ENCODE results near the gene RNF207. TPM values are rescaled to one million over a fixed set of nuclear protein-coding genes. Genes with fewer than 3 reads are reported as not detected.

Gene RNF207
- total RNA-seq, 8 experiments from 2014 or later, result 1.8 to 149 (median 7.3) TPM

DNA sequence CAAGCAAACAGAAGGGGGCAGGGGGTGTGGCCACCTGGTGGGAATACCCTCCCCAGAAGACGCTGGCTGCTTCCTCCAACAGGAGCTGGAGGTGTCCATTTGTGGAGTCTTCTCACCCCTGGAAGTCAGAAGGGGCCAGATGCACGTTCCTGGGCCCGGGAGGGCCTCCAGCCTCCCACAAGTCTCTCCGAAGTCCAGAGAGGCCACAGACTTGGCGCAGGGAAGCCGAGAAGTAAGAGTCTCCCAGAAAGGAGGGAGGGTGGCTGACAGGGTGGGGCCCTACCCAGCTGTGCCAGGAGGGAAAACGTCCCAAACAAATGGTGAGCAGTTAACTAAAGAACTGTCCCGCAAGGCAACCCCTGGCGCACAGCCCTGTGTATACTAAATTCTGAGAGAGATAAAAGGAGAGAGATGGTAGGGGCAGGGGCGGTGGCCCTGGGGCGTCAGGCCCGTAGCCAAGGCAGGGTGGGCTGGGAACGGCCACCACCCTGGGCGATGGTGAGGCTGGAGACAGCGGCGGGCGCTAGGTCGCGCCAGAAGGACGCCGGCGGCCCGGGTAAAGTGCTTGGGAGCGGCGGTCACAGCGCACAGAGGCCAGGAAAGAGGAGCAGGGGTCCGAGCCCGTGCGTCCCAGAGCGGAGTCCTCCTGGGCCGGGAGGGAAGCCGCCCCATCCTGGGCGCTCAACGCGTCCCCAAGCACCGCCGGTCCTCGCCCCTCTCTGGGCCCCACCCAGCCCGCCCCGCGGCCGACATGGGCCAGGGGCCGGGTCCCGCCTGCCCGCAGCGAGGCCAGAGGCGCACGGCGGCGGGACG is 27.0 kb upstream of the RNF207 start:
- in situ Hi-C loops (cut with MboI; ENCODE audit: low pct_unique_long_range_greater_than_20kb in 2 of 9, low sequenced_read_pairs in 9 of 9, unreplicated experiment in 9 of 9), result loop anchor here in 3 of 9 experiments (25.0 kb wide), 1 partner anchor 117 kb away; no protein-coding TSS in a partner anchor
- H3K27ac ChIP-seq, result no peak overlapping the region
- H3K4me3 ChIP-seq, result peak overlapping the region; percentile 20 to 44 (median 32)
- peak in 7 of 8 experiments; percentile 18 to 46 (median 33) for ATAC-seq (replicated peaks in 6 of 8)
- 5 to 18% (median 14%) methylated on average over 5 to 21 of the region's 51 CpGs; no CpG with 5 or more reads in 6 of the 10 experiments for WGBS, 10 experiments
- H3K4me1 ChIP-seq (replicated peaks in 1 of 2), result peaks cover 27 to 28% of the 10 kb centered on the region in 2 donors

DNA sequence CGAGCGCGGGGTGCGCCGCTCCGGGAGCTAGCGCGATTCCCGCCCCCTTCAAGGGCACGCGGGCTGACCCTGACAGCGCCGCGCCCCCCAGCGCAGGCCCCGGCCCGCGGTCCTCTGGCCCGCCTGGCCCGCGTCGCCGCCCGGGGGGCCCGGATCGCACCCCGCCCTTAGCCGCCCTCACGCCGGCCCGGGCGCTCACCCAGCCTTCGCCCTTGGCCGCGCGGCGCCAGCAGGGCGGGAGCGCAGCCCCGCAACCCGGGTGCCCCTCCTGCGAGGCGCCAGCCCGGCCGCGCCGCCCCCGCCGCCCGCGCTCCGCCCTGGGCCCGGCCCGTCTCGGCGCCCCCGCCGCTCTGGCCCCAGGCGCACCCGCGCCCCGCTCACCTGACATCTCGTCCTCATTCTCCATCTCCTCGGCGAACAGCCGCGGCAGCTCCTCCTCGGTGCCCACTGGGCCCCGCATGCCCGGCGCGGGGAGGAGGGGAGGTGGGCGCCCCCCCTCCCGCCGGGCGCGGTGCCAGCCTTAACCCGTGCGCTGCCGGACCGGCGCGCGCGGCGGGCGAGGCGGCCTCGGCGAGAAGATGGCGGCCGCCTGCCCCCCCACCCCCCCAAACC is 26.2 kb upstream of the RNF207 start:
- in situ Hi-C loops (cut with MboI; ENCODE audit: low pct_unique_long_range_greater_than_20kb in 2 of 9, low sequenced_read_pairs in 9 of 9, unreplicated experiment in 9 of 9), result loop anchor here in 3 of 9 experiments (25.0 kb wide), 1 partner anchor 117 kb away; no protein-coding TSS in a partner anchor
- H3K27ac ChIP-seq, result no peak overlapping the region
- ATAC-seq (replicated peaks in 6 of 8), result peak; percentile 8 to 44 (median 34)
- H3K4me3 ChIP-seq, result peak overlapping the region; percentile 20 to 44 (median 32)
- H3K4me1 ChIP-seq (replicated peaks in 1 of 2), result peaks cover 27 to 28% of the 10 kb centered on the region in 2 donors
- no CpG with 5 or more reads among the region's 92 CpGs for WGBS, 10 experiments

DNA sequence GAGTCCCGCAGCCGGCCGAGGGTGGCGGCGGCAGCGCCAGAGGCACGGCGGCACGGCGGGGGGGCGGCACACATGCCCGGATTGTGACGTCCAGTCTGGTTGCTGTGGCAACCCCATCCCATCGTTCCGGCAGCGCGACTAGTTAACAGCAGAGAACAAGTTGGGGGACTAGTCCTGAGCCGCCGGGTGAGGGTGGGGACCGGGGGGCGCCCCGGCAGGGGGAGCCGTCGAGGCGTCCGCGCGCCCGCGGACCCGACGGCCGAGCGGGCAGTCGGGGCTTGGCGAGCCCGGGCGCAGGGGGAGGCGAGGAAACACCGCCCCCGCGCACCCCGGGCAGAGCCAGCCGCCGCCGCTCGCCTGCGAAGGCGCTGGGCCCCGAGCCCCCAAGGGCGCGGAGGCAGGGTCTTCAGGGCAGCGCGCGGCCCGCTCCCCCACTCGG is 25.6 kb upstream of the RNF207 start, which contains the start of gene CHD5:
CHD5 (minus strand) TSS at position 54 of the 439 bp plus-strand sequence. CDS start 298 bp downstream, outside the sequence.
- no peak within 1 kb of the TSS for H3K27ac ChIP-seq
- H3K4me1 ChIP-seq (replicated peaks in 1 of 2), result peaks cover 27 to 28% of the 10 kb centered on the region in 2 donors
- in situ Hi-C loops (cut with MboI; ENCODE audit: low pct_unique_long_range_greater_than_20kb in 2 of 9, low sequenced_read_pairs in 9 of 9, unreplicated experiment in 9 of 9), result loop anchor here in 3 of 9 experiments (25.0 kb wide), 1 partner anchor 118 kb away; no protein-coding TSS in a partner anchor
- WGBS, 10 experiments, result no CpG with 5 or more reads among the region's 57 CpGs
- peak within 1 kb of the TSS; percentile 20 to 44 (median 32) for H3K4me3 ChIP-seq
- ATAC-seq (replicated peaks in 6 of 8), result peak in 6 of 8 experiments; percentile 19 to 62 (median 34)

DNA sequence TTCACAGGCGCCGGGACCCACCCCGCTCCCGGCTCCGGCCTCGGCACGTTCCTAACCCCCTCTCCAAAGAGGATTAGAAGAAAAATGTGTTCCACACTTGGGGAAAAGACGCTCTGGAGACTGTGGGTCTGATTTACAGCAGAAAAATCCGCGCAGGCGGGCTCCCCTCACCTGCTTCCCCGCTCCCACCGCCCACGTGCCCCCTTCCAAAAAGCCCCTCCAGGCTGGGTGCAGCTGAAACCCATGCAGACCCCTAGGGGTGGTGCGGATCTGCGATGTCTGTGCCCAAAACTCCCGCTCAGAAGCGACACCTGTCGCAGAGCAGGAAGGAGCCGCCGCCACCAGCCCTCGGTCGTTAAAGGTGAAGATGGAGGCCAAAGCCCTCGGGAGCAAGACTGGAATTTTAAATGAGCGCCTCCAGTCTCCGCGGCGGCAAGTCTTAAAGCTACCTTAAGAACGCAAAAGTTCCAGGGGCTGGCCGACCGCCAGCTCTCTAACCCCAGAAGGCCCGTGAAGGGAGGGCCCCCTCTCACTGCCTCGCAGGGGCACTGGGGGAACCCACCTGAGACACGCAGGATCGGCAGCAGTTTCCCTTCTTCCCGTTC is 25.1 kb upstream of the RNF207 start:
- Histone ChIP-seq H3K27ac (no peak overlapping the region), H3K4me3 (peak overlapping the region in 3 of 5 donors; percentile 32 to 44 (median 41)), H3K4me1 (replicated peaks in 1 of 2) (peaks cover 27 to 28% of the 10 kb centered on the region in 2 donors)
- 0 to 20% (median 6%) methylated on average over 1 to 9 of the region's 36 CpGs; no CpG with 5 or more reads in 3 of the 10 experiments for WGBS, 10 experiments
- ATAC-seq (replicated peaks in 6 of 8), result peak in 4 of 8 experiments; percentile 2 to 25 (median 12)
- in situ Hi-C loops (cut with MboI; ENCODE audit: low pct_unique_long_range_greater_than_20kb in 2 of 9, low sequenced_read_pairs in 9 of 9, unreplicated experiment in 9 of 9), result loop anchor here in 3 of 9 experiments (25.0 kb wide), 1 partner anchor 119 kb away; no protein-coding TSS in a partner anchor

DNA sequence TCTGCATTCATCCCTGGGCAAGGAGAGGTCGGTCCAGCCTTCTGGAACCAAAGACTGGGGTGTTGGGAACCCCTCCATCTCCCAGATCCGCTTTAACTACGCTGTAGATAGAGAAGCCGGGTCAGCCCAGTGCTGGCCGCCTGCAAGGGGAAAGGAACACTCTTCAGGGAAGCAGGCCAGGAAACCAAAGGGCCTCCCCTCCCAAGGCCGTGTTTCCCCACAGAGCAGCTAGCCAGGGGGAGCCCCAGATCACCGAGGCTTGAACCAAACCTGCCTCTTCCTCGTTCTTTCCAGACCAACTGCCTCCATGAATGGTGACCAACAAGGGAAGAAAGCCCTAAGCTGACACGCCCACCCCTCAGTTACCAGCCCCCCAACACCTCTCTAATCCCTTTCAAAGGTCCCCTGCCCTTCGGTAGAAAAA is 24.6 kb upstream of the RNF207 start:
- in situ Hi-C loops (cut with MboI; ENCODE audit: low pct_unique_long_range_greater_than_20kb in 2 of 9, low sequenced_read_pairs in 9 of 9, unreplicated experiment in 9 of 9), result loop anchor here in 3 of 9 experiments (25.0 kb wide), 1 partner anchor 119 kb away; no protein-coding TSS in a partner anchor
- Histone ChIP-seq H3K4me1 (replicated peaks in 1 of 2) (peaks cover 27 to 28% of the 10 kb centered on the region in 2 donors), H3K4me3 (no peak overlapping the region), H3K27ac (no peak overlapping the region)
- ATAC-seq (replicated peaks in 6 of 8), result peak in 3 of 8 experiments; percentile 5 to 17 (median 9)
- 0 to 20% (median 7%) methylated on average over 1 to 6 of the region's 10 CpGs; no CpG with 5 or more reads in 3 of the 10 experiments for WGBS, 10 experiments

DNA sequence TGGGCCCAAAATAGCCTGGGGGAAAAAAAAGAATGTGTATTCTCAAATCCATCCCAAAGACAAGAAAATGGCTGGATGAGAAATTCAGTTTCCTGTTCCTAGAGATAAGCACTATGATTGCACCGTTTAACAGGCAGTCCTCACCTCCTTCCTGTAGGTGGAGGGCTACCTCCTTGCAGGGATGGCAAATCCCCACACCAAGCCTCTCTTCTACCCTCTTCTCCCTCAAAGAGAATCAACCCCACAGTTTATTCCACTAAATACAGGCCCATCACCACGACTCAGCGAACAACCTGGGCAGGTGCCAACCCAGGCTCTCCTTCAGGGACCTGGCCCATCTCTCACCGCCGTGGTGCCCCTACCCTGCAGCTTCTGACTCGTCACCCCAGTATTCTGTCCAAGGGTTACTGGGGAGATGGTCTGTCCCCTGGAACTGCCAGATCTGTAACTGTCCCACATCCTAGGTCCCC is 22.4 kb upstream of the RNF207 start:
- WGBS, 10 experiments, result 61 to 100% (median 65%) methylated on average over 1 to 6 of the region's 6 CpGs; no CpG with 5 or more reads in 5 of the 10 experiments

DNA sequence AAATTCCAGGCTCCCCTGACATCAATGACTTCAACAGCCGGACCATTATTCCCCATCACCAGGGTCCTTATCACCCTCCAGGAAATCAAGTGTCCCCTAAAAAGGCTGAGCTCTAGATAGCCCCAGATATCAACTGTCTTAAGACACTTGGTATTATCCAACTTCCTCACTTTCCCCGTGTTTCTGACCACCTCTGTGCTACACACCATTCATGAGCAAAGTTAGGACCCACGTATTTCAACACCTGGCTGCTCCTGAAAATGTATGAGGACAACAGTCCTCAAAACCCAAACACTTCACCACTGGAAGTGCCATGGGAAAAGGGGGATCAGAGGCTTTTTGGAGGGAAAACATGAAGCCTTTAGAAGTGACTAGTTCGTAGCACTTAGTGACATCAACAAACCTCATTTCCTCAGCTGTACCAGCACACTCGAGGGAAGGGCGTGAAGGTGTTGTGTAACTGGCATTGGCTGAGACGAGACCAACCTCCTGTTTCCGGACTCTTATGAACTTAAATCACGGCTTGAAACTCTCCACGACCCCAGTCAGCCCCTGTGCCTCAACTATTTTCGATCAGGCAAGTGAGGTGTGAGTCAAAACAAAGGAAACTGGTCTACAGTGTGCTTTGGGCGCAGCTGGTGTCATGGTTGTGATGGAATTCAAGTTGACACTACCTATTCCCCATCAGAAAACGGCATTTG is 21.7 kb upstream of the RNF207 start:
- Histone ChIP-seq H3K27ac (no peak overlapping the region), H3K4me1 (replicated peaks in 1 of 2) (peaks cover 11 to 17% of the 10 kb centered on the region in 2 donors), H3K4me3 (no peak overlapping the region)
- no peak for ATAC-seq (replicated peaks in 6 of 8)
- WGBS, 10 experiments, result 80 to 100% (median 90%) methylated on average over 1 to 13 of the region's 13 CpGs
- in situ Hi-C loops (cut with MboI; ENCODE audit: low pct_unique_long_range_greater_than_20kb in 2 of 9, low sequenced_read_pairs in 9 of 9, unreplicated experiment in 9 of 9), result loop anchor here in 3 of 9 experiments (25.0 kb wide), 1 partner anchor 122 kb away; no protein-coding TSS in a partner anchor

More for the DNA sequence above, 22.4 kb upstream of the RNF207 start:
- Histone ChIP-seq H3K27ac (no peak overlapping the region), H3K4me1 (replicated peaks in 1 of 2) (peaks cover 18 to 23% of the 10 kb centered on the region in 2 donors), H3K4me3 (no peak overlapping the region)
- in situ Hi-C loops (cut with MboI; ENCODE audit: low pct_unique_long_range_greater_than_20kb in 2 of 9, low sequenced_read_pairs in 9 of 9, unreplicated experiment in 9 of 9), result loop anchor here in 3 of 9 experiments (25.0 kb wide), 1 partner anchor 121 kb away; no protein-coding TSS in a partner anchor
- ATAC-seq (replicated peaks in 6 of 8), result peak in 2 of 8 experiments; percentile 5 to 10

DNA sequence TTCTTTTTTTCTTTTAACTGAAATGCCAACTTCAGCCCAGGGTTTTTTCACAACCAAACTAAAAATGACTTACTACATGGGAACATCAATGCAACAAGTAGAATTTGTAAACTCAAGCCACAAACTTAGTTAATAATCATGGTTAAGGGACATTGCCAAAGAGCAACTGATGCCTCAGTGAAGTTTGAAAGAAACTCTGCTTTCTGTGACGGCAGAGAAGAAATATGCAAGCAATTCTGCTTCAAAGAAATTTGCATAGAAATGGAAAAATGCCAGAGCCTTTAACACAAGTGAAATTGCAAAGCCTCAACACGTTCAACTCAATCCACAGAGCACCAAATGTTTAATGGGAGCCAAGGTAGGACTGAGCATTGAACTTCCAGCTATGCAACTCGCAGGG is 20.8 kb upstream of the RNF207 start:
- H3K4me1 ChIP-seq (replicated peaks in 1 of 2), result peaks cover 10 to 14% of the 10 kb centered on the region in 2 donors
- H3K4me3 ChIP-seq, result no peak overlapping the region
- 0 to 90% (median 61%) methylated on average over 1 to 3 of the region's 3 CpGs for WGBS, 10 experiments
- in situ Hi-C loops (cut with MboI; ENCODE audit: low pct_unique_long_range_greater_than_20kb in 2 of 9, low sequenced_read_pairs in 9 of 9, unreplicated experiment in 9 of 9), result loop anchor here in 3 of 9 experiments (25.0 kb wide), 1 partner anchor 123 kb away; no protein-coding TSS in a partner anchor
- no peak overlapping the region for H3K27ac ChIP-seq
- peak in 3 of 8 experiments; percentile 16 to 28 (median 18) for ATAC-seq (replicated peaks in 6 of 8)

DNA sequence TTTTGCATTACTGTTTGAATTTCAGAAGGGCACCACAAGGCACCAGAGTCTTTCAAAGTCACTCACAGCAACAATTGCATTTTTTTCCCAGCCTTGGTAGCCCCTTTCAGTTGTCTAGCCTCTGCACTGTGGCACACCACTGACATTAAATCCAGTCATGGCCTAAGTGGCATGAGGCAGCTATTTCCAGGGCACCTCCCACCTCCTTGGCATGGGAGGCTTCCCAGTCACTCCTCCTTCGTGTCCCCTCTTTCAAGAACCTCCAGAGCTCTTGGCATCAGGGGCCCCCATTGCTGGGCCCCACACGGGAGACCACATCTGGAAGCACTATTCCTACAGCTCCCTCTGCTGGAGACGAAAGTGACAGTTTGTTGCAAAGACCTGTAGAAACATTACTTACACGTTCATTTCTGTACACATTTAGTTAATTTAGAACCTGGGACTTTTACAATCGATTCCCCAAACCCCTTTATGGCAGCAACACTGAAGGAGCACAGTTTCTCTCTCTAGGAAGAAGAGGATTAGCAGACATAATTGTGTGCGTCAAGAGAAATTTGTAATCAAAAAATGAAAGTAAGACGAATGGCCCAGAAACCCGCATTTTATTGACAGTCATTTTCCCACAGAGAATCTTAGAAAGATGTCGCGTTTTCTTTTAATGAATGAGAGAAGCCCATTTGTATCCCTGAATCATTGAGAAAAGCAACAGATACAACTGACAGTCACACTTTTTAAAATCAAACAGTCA is 20.1 kb upstream of the RNF207 start:
- WGBS, 10 experiments, result 15 to 92% (median 59%) methylated on average over 1 to 10 of the region's 10 CpGs
- in situ Hi-C loops (cut with MboI; ENCODE audit: low pct_unique_long_range_greater_than_20kb in 2 of 9, low sequenced_read_pairs in 9 of 9, unreplicated experiment in 9 of 9), result loop anchor here in 3 of 9 experiments (25.0 kb wide), 1 partner anchor 124 kb away; no protein-coding TSS in a partner anchor
- Histone ChIP-seq H3K4me1 (replicated peaks in 1 of 2) (peaks cover 5 to 11% of the 10 kb centered on the region in 2 donors), H3K27ac (no peak overlapping the region), H3K4me3 (no peak overlapping the region)
- ATAC-seq (replicated peaks in 6 of 8), result peak in 3 of 8 experiments; percentile 6 to 11 (median 7)

DNA sequence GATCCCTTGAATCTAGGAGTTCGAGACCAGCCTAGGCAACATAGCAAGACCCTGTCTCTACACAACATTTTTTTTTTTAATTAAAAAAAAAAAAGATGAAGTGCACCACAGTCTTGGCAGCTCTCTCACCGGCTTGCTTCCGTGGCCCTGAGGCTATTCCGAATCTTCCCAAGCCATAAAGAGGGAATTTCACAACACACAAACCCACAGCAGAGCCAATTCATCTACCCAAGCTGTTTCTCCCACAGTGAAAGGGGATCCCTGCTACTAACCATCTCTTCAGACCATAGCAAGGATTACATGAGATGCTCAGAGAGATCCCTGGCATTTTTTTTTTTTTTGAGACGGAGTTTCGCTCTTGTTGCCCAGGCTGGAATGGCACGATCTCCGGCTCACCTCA is 17.5 kb upstream of the RNF207 start:
- Histone ChIP-seq H3K4me3 (no peak overlapping the region), H3K4me1 (replicated peaks in 1 of 2) (no peaks in the 10 kb centered on the region), H3K27ac (no peak overlapping the region)
- in situ Hi-C loops (cut with MboI; ENCODE audit: low pct_unique_long_range_greater_than_20kb in 2 of 9, low sequenced_read_pairs in 9 of 9, unreplicated experiment in 9 of 9), result loop anchor here in 3 of 9 experiments (25.0 kb wide), 1 partner anchor 126 kb away; no protein-coding TSS in a partner anchor
- no peak for ATAC-seq (replicated peaks in 6 of 8)
- 70 to 100% (median 95%) methylated on average over 1 to 8 of the region's 8 CpGs; no CpG with 5 or more reads in 2 of the 10 experiments for WGBS, 10 experiments

- WGBS, 10 experiments, result 40 to 100% (median 96%) methylated on average over 1 of the region's 1 CpG; no CpG with 5 or more reads in 6 of the 10 experiments
- no peak for ATAC-seq (replicated peaks in 6 of 8)
Observed at GRCh38 chr1:6191968-6192367, 14.0 kb upstream of the RNF207 start.

More at GRCh38 chr1:6191968-6192367, 14.0 kb upstream of the RNF207 start:
- Histone ChIP-seq H3K4me3 (no peak overlapping the region), H3K27ac (no peak overlapping the region), H3K4me1 (replicated peaks in 1 of 2) (no peaks in the 10 kb centered on the region)
- in situ Hi-C loops (cut with MboI; ENCODE audit: low pct_unique_long_range_greater_than_20kb in 2 of 9, low sequenced_read_pairs in 9 of 9, unreplicated experiment in 9 of 9), result loop anchor here in 3 of 9 experiments (25.0 kb wide), 1 partner anchor 130 kb away; no protein-coding TSS in a partner anchor

Data from motor neuron (in vitro differentiated cells).